GM23338 (cell line): ENCODE results near the gene TBC1D12. TPM values are rescaled to one million over a fixed set of nuclear protein-coding genes. Genes with fewer than 3 reads are reported as not detected.

Experiments
- ATAC-seq: fragments of 200-7000 bp; cut with Tn5 transposase; 3 replicates; pipeline ENCODE4 v1.9.1; 2020
- DNase-seq: peaks from one replicate; pipeline ENCODE4 v3.0.0-alpha.2; 2015; ENCODE audit warnings: low spot score
- H2AFZ ChIP-seq: fragments of 200-600 bp; sonication (generic); 2 replicates; pipeline ENCODE4 v1.8.0; 2016; ENCODE audit warnings: antibody characterized with exemption, mild to moderate bottlenecking, moderate library complexity
- H3F3A ChIP-seq: fragments of 200-600 bp; sonication (generic); replicated peaks from 2 replicates; pipeline ENCODE4 v1.8.0; 2017; ENCODE audit warnings: antibody characterized with exemption, mixed run types, low read depth
- H3K27ac ChIP-seq: fragments of 200-600 bp; sonication (generic); 2 replicates; pipeline ENCODE4 v1.6.1; 2016; ENCODE audit warnings: low read depth
- H3K27me3 ChIP-seq: fragments of 200-600 bp; sonication (generic); 2 replicates; pipeline ENCODE4 v1.8.0; 2016; ENCODE audit warnings: mild to moderate bottlenecking, mixed run types, moderate library complexity; ENCODE audit not compliant: insufficient read depth
- H3K36me3 ChIP-seq: fragments of 200-600 bp; sonication (generic); 2 replicates; pipeline ENCODE4 v1.8.0; 2016; ENCODE audit warnings: mild to moderate bottlenecking; ENCODE audit not compliant: insufficient read depth
- H3K4me1 ChIP-seq: fragments of 200-600 bp; sonication (generic); 2 replicates; pipeline ENCODE4 v1.8.0; 2016; ENCODE audit warnings: mild to moderate bottlenecking, moderate library complexity; ENCODE audit not compliant: insufficient read depth
- H3K4me2 ChIP-seq: fragments of 200-600 bp; sonication (generic); 2 replicates; pipeline ENCODE4 v1.7.1; 2017; ENCODE audit warnings: mixed run types
- H3K4me3 ChIP-seq: fragments of 200-600 bp; sonication (generic); 2 replicates; pipeline ENCODE4 v1.6.1; 2016; ENCODE audit warnings: mixed run types
- H3K79me2 ChIP-seq: fragments of 200-600 bp; sonication (generic); replicated peaks from 2 replicates; pipeline ENCODE4 v1.8.0; 2017; ENCODE audit warnings: mild to moderate bottlenecking; ENCODE audit not compliant: insufficient read depth
- H3K9me2 ChIP-seq: fragments of 200-600 bp; sonication (generic); 2 replicates; pipeline ENCODE4 v1.8.0; 2017; ENCODE audit not compliant: insufficient read depth
- H4K20me1 ChIP-seq: fragments of 200-600 bp; sonication (generic); replicated peaks from 2 replicates; pipeline ENCODE4 v1.8.0; 2017; ENCODE audit warnings: mild to moderate bottlenecking; ENCODE audit not compliant: insufficient read depth
- H3K27ac Mint-ChIP-seq: 2 replicates; pipeline ENCODE4 v1.8.0; 2020; ENCODE audit warnings: inconsistent platforms, mild to moderate bottlenecking, moderate library complexity, mixed read lengths
- H3K27me3 Mint-ChIP-seq: 3 replicates; pipeline ENCODE4 v1.8.0; 2022; ENCODE audit warnings: low read depth, mild to moderate bottlenecking, moderate library complexity, mixed read lengths, inconsistent platforms; ENCODE audit not compliant: insufficient read depth, poor library complexity
- H3K36me3 Mint-ChIP-seq: 3 replicates; pipeline ENCODE4 v1.8.0; 2021; ENCODE audit warnings: low read depth, mild to moderate bottlenecking, inconsistent platforms, moderate library complexity, mixed read lengths
- H3K4me1 Mint-ChIP-seq: 3 replicates; pipeline ENCODE4 v1.8.0; 2020; ENCODE audit warnings: mild to moderate bottlenecking, inconsistent platforms, mixed read lengths
- H3K4me3 Mint-ChIP-seq: 3 replicates; pipeline ENCODE4 v1.8.0; 2021; ENCODE audit warnings: moderate library complexity, mild to moderate bottlenecking, inconsistent platforms, mixed read lengths
- H3K9me3 Mint-ChIP-seq: 3 replicates; pipeline ENCODE4 v1.8.0; 2020; ENCODE audit warnings: moderate library complexity, mild to moderate bottlenecking, inconsistent platforms, mixed read lengths
- CREB1 ChIP-seq: fragments of 250-450 bp; sonication (Bioruptor Pico); IDR thresholded peaks from 2 replicates; pipeline ENCODE4 v1.5.0; 2020; ENCODE audit warnings: low read depth, mild to moderate bottlenecking, moderate library complexity
- EZH2 ChIP-seq: fragments of 200-600 bp; sonication (generic); IDR thresholded peaks from one replicate; pipeline ENCODE4 v1.8.0; 2017; ENCODE audit warnings: antibody characterized with exemption, mild to moderate bottlenecking, low read depth; ENCODE audit not compliant: unreplicated experiment
- EZH2phosphoT487 ChIP-seq: fragments of 200-600 bp; sonication (generic); IDR thresholded peaks from one replicate; pipeline ENCODE4 v1.8.1; 2018; ENCODE audit warnings: antibody characterized with exemption; ENCODE audit not compliant: unreplicated experiment
- JUNB ChIP-seq: IDR thresholded peaks from one replicate; pipeline ENCODE4 v1.6.1; 2016; ENCODE audit warnings: antibody characterized with exemption; ENCODE audit not compliant: unreplicated experiment
- NANOG ChIP-seq: IDR thresholded peaks from 2 replicates; pipeline ENCODE4 v1.6.1; 2016; ENCODE audit warnings: antibody characterized with exemption, borderline replicate concordance
- POLR2AphosphoS5 ChIP-seq: IDR thresholded peaks from 2 replicates; pipeline ENCODE4 v1.6.1; 2016; ENCODE audit warnings: antibody characterized with exemption, low read depth
- STAT1 ChIP-seq: IDR thresholded peaks from one replicate; pipeline ENCODE4 v1.6.1; 2016; ENCODE audit warnings: antibody characterized with exemption; ENCODE audit not compliant: unreplicated experiment
- ZNF114 ChIP-seq: fragments of 250-450 bp; sonication (Bioruptor Pico); IDR thresholded peaks from 2 replicates; pipeline ENCODE4 v1.5.0; 2020; ENCODE audit warnings: mild to moderate bottlenecking, moderate library complexity
- ZNF331 ChIP-seq: fragments of 250-450 bp; sonication (Bioruptor Pico); IDR thresholded peaks from 2 replicates; pipeline ENCODE4 v1.5.0; 2020; ENCODE audit warnings: low read depth, mild to moderate bottlenecking, moderate library complexity
- polyA plus RNA-seq: library from polyadenylated mRNA; unstranded; fragments of >200 nt; fragmentation: Nextera tagmentation; extraction: Ambion mirVana; gene quantifications from 2 replicates; pipeline ENCODE4 v1.2.1, GENCODE V29; 2016
- total RNA-seq: library from RNA; depleted of rRNA; stranded (reverse); fragments of >200 nt; shearing (Covaris generic); gene quantifications from 2 replicates; pipeline ENCODE4 v1.2.3, GENCODE V29; 2014
- TF ChIP-seq, protein P1 (sequence below): IDR thresholded peaks from one replicate; pipeline ENCODE4 v1.6.1; 2018; ENCODE audit warnings: antibody characterized with exemption; ENCODE audit not compliant: unreplicated experiment
- TF ChIP-seq, protein P2 (sequence below): IDR thresholded peaks from 2 replicates; pipeline ENCODE4 v1.6.1; 2016; ENCODE audit warnings: antibody characterized with exemption
- TF ChIP-seq, protein P3 (sequence below): fragments of 250-450 bp; sonication (Bioruptor Pico); IDR thresholded peaks from 2 replicates; pipeline ENCODE4 v1.5.0; 2020; ENCODE audit warnings: mild to moderate bottlenecking, moderate library complexity
- TF ChIP-seq, protein P4 (sequence below), 2 experiments: fragments of 200-600 bp in 1 of 2; sonication (generic) in 1 of 2; conservative IDR thresholded peaks; 2 replicates each; pipeline versions ENCODE4 v1.5.1 to v1.6.1; 2016 to 2017; ENCODE audit warnings: antibody characterized with exemption in 2 of 2, low read depth in 2 of 2, mild to moderate bottlenecking in 2 of 2, moderate library complexity in 1 of 2

The TBC1D12 gene
- total and polyA plus RNA-seq, 2 experiments from 2014 or later, result 2.3 to 3.6 TPM

- Mint-ChIP-seq H3K4me3 (no peak overlapping the region), H3K27ac (no peak overlapping the region)
Measured at GRCh38 chr10:94524146-94524545, 121.8 kb downstream of the TBC1D12 start.

More at GRCh38 chr10:94524146-94524545, 121.8 kb downstream of the TBC1D12 start:
- H3K4me3 ChIP-seq, result no peak overlapping the region
- no peaks in the 10 kb centered on the region for H3K36me3 ChIP-seq
- H3K27me3 ChIP-seq, result no peaks in the 10 kb centered on the region
- no peaks in the 10 kb centered on the region for H3F3A ChIP-seq
- DNase-seq (no peak), ATAC-seq (no peak)
- peak overlapping the region; percentile 73; the same call in 1 of the 2 replicates for H2AFZ ChIP-seq
- no peak overlapping the region for H3K27ac ChIP-seq
- Mint-ChIP-seq H3K36me3 (no peaks in the 10 kb centered on the region), H3K9me3 (no peaks in the 10 kb centered on the region), H3K4me1 (peaks cover 3% of the 10 kb centered on the region; the same call in 1 of the 3 replicates), H3K27me3 (no peaks in the 10 kb centered on the region)
- H4K20me1 ChIP-seq, result no peaks in the 10 kb centered on the region
- H3K4me1 ChIP-seq, result no peaks in the 10 kb centered on the region
- H3K9me2 ChIP-seq, result no peaks in the 10 kb centered on the region
- H3K79me2 ChIP-seq, result no peaks in the 10 kb centered on the region
- TF ChIP-seq NANOG (no peak), JUNB (no peak), CREB1 (CRISPR knock-in tag) (no peak), EZH2phosphoT487 (no peak), STAT1 (no peak), ZNF114 (no peak), EZH2 (no peak), POLR2AphosphoS5 (no peak), ZNF331 (CRISPR knock-in tag) (no peak)
- TF ChIP-seq, protein P1, sequence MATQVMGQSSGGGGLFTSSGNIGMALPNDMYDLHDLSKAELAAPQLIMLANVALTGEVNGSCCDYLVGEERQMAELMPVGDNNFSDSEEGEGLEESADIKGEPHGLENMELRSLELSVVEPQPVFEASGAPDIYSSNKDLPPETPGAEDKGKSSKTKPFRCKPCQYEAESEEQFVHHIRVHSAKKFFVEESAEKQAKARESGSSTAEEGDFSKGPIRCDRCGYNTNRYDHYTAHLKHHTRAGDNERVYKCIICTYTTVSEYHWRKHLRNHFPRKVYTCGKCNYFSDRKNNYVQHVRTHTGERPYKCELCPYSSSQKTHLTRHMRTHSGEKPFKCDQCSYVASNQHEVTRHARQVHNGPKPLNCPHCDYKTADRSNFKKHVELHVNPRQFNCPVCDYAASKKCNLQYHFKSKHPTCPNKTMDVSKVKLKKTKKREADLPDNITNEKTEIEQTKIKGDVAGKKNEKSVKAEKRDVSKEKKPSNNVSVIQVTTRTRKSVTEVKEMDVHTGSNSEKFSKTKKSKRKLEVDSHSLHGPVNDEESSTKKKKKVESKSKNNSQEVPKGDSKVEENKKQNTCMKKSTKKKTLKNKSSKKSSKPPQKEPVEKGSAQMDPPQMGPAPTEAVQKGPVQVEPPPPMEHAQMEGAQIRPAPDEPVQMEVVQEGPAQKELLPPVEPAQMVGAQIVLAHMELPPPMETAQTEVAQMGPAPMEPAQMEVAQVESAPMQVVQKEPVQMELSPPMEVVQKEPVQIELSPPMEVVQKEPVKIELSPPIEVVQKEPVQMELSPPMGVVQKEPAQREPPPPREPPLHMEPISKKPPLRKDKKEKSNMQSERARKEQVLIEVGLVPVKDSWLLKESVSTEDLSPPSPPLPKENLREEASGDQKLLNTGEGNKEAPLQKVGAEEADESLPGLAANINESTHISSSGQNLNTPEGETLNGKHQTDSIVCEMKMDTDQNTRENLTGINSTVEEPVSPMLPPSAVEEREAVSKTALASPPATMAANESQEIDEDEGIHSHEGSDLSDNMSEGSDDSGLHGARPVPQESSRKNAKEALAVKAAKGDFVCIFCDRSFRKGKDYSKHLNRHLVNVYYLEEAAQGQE, result no peak
- TF ChIP-seq, protein P2, sequence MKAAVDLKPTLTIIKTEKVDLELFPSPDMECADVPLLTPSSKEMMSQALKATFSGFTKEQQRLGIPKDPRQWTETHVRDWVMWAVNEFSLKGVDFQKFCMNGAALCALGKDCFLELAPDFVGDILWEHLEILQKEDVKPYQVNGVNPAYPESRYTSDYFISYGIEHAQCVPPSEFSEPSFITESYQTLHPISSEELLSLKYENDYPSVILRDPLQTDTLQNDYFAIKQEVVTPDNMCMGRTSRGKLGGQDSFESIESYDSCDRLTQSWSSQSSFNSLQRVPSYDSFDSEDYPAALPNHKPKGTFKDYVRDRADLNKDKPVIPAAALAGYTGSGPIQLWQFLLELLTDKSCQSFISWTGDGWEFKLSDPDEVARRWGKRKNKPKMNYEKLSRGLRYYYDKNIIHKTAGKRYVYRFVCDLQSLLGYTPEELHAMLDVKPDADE, result no peak
- TF ChIP-seq, protein P3, sequence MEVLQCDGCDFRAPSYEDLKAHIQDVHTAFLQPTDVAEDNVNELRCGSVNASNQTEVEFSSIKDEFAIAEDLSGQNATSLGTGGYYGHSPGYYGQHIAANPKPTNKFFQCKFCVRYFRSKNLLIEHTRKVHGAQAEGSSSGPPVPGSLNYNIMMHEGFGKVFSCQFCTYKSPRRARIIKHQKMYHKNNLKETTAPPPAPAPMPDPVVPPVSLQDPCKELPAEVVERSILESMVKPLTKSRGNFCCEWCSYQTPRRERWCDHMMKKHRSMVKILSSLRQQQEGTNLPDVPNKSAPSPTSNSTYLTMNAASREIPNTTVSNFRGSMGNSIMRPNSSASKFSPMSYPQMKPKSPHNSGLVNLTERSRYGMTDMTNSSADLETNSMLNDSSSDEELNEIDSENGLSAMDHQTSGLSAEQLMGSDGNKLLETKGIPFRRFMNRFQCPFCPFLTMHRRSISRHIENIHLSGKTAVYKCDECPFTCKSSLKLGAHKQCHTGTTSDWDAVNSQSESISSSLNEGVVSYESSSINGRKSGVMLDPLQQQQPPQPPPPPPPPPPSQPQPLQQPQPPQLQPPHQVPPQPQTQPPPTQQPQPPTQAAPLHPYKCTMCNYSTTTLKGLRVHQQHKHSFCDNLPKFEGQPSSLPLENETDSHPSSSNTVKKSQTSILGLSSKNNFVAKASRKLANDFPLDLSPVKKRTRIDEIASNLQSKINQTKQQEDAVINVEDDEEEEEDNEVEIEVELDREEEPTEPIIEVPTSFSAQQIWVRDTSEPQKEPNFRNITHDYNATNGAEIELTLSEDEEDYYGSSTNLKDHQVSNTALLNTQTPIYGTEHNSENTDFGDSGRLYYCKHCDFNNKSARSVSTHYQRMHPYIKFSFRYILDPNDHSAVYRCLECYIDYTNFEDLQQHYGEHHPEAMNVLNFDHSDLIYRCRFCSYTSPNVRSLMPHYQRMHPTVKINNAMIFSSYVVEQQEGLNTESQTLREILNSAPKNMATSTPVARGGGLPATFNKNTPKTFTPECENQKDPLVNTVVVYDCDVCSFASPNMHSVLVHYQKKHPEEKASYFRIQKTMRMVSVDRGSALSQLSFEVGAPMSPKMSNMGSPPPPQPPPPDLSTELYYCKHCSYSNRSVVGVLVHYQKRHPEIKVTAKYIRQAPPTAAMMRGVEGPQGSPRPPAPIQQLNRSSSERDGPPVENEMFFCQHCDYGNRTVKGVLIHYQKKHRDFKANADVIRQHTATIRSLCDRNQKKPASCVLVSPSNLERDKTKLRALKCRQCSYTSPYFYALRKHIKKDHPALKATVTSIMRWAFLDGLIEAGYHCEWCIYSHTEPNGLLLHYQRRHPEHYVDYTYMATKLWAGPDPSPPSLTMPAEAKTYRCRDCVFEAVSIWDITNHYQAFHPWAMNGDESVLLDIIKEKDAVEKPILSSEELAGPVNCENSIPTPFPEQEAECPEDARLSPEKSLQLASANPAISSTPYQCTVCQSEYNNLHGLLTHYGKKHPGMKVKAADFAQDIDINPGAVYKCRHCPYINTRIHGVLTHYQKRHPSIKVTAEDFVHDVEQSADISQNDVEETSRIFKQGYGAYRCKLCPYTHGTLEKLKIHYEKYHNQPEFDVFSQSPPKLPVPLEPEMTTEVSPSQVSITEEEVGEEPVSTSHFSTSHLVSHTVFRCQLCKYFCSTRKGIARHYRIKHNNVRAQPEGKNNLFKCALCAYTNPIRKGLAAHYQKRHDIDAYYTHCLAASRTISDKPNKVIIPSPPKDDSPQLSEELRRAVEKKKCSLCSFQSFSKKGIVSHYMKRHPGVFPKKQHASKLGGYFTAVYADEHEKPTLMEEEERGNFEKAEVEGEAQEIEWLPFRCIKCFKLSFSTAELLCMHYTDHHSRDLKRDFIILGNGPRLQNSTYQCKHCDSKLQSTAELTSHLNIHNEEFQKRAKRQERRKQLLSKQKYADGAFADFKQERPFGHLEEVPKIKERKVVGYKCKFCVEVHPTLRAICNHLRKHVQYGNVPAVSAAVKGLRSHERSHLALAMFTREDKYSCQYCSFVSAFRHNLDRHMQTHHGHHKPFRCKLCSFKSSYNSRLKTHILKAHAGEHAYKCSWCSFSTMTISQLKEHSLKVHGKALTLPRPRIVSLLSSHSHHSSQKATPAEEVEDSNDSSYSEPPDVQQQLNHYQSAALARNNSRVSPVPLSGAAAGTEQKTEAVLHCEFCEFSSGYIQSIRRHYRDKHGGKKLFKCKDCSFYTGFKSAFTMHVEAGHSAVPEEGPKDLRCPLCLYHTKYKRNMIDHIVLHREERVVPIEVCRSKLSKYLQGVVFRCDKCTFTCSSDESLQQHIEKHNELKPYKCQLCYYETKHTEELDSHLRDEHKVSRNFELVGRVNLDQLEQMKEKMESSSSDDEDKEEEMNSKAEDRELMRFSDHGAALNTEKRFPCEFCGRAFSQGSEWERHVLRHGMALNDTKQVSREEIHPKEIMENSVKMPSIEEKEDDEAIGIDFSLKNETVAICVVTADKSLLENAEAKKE (CRISPR knock-in tag), result no peak
- TF ChIP-seq, protein P4, sequence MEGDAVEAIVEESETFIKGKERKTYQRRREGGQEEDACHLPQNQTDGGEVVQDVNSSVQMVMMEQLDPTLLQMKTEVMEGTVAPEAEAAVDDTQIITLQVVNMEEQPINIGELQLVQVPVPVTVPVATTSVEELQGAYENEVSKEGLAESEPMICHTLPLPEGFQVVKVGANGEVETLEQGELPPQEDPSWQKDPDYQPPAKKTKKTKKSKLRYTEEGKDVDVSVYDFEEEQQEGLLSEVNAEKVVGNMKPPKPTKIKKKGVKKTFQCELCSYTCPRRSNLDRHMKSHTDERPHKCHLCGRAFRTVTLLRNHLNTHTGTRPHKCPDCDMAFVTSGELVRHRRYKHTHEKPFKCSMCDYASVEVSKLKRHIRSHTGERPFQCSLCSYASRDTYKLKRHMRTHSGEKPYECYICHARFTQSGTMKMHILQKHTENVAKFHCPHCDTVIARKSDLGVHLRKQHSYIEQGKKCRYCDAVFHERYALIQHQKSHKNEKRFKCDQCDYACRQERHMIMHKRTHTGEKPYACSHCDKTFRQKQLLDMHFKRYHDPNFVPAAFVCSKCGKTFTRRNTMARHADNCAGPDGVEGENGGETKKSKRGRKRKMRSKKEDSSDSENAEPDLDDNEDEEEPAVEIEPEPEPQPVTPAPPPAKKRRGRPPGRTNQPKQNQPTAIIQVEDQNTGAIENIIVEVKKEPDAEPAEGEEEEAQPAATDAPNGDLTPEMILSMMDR (conservative IDR thresholded peaks at IDR 0.05; ENCODE audit: low read depth in 2 of 2), result no peak
- H3K4me2 ChIP-seq, result no peak overlapping the region
